SK-N-DZ (cell line): ENCODE results near the gene B3GAT2. TPM values are rescaled to one million over a fixed set of nuclear protein-coding genes. Genes with fewer than 3 reads are reported as not detected.
"Not testable (repeated sequence)": the region's sequence is repeated elsewhere in the genome, so short reads cannot be mapped to it uniquely, and the experiment has no call there.

Experiments
- DNase-seq: peaks from one replicate; pipeline ENCODE4 v3.0.0-alpha.2; 2015; ENCODE audit warnings: low spot score
- polyA plus RNA-seq, 2 experiments: library from polyadenylated mRNA; depleted of rRNA; stranded (reverse); fragments of >200 nt; gene quantifications; 2 replicates each; pipeline ENCODE4 v1.2.3, GENCODE V29; 2014

Gene B3GAT2
- 36.4 and 38.2 TPM in 2 replicates for polyA plus RNA-seq (2014; cell fraction: cytosol; rRNA removed)
- 52.2 and 56.1 TPM in 2 replicates for polyA plus RNA-seq (2014; cell fraction: nucleus; rRNA removed)

DNA sequence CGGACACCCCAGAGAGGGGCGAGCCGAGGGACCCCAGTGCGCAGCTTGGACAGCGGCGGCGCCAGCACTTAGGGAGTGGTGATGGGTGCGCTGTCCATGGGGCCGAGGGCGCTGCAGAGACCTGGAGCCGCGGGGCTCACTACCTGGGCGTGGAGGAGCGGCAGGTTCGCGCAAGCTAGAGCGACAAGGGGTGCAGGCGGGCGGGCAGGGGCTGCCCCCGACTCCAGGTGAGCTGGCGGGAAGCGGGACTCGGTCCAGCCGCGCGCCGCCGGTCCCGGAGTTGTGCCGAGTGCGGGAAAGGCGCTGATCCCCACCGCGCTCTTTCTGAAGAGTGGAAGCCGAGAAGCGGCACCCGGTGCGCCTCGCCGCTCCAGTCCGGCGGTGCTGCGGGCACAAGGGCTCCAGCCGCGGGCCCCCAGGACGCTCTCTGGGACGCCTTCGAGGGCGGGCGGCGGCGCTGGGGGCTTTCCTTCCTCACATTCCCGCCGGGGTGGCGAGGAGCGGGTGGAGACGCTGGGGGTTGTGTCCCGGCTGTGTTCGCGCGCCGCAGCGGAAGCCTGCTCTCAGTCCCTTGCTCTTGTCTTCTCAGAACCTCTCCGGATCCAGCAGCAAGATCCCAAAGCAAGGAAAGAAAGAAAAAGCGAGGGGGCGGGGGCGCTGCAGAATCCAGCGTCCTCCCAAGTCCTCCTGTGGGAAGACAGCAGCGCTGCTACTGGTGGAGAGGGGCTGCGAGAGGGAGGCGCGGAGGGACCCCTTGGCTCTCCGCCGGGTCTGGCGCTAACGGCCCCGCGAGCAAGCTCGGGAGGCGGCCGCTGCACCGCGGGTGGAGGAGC lies at the start of gene B3GAT2:
B3GAT2 (minus strand) TSS at position 610 of the 833 bp plus-strand sequence. CDS start 631 bp downstream, outside the sequence.
- peak; percentile 77 for DNase-seq

DNA sequence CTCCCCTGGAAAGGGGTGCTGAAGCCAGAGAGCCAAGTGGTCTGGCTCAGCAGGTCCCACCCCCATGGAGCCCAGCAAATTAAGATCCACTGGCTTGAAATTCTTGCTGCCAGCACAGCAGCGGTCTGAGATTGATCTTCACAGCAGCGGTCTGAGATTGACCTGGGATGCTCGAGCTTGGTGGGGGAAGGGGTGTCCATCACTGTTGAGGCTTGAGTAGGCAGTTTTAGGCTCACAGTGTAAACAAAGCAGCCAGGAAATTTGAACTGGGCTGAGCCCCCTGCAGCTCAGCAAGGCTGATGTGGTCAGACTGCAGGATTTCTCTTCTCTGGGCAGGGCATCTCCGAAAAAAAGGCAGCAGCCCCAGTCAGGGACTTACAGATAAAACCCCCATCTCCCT lies 41.3 kb upstream of the B3GAT2 start:
- peak; percentile 14 for DNase-seq

- DNase-seq, result no peak
Measured at GRCh38 chr6:70997379-70997778, 40.5 kb upstream of the B3GAT2 start.

GRCh38 chr6:70996106-70996505 lies 39.2 kb upstream of the B3GAT2 start:
- DNase-seq, result peak; percentile 84

DNA sequence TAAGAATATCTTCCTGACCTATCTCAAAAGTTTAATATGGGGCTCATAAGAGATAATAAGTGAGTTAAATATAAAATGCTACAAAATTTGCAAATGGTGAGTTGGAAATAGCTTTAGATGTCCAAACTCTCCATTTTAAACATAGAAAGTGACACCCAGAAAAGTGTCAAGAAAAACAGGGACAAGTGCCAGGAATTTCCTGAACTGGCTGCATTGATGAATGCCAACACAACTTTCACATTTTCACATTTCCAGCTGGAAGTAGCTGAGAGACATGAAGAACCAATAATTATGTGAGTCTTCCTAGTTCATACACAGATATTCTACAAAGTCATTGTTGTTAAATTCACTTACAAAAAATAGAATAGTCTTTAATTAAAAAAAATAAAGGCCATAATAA lies 38.6 kb upstream of the B3GAT2 start:
- DNase-seq, result no peak

GRCh38 chr6:70991253-70991652 lies 34.4 kb upstream of the B3GAT2 start:
- DNase-seq, result no peak

- no peak for DNase-seq
Measured at GRCh38 chr6:70985156-70985555, 28.3 kb upstream of the B3GAT2 start.

- peak; percentile 29 for DNase-seq
Measured at GRCh38 chr6:70982747-70983146, 25.9 kb upstream of the B3GAT2 start.

DNA sequence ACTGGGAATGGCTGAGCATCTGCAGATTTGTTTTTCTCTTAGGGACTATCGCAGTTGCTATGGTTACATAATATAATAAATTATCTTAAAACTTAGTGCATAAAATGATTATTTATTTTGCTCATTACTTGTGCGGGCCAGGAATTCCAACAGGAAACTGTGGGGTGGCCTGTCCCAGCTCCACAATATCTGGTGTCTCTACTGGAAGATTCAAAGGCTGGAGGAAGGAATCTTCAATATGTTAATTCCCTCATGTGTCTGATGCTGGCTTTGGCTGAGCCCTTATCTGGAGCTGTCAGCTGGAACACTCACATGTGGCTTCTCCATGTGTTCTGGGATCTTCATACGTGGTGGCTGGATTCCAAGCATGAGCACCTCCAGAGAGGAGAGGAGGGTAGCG lies 23.9 kb upstream of the B3GAT2 start:
- DNase-seq, result peak; percentile 70

DNA sequence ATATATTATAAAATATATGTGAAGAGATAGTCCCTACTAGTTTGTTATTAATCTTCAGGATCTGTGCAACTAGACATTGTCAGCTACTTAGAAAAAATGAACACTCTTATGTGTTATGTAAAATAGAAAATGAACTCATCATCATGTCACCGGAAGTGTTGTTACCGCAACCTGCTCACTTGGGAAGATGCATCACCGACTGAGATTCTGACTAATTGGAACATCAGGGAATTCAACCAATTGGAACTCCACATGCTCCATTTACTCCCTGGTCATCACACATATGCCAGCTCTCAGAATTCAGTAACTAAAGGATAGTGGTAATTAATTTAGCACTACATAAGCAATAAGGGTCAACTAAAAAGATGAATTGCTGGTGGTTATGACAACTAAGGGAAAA lies 16.7 kb upstream of the B3GAT2 start:
- no peak for DNase-seq

- DNase-seq, result no peak
Measured at GRCh38 chr6:70967049-70967448, 10.2 kb upstream of the B3GAT2 start.

GRCh38 chr6:70957284-70957617 lies 391 bp upstream of the B3GAT2 start:
- DNase-seq, result no peak

GRCh38 chr6:70956191-70956450 lies 739 bp downstream of the B3GAT2 start:
- no peak for DNase-seq

DNA sequence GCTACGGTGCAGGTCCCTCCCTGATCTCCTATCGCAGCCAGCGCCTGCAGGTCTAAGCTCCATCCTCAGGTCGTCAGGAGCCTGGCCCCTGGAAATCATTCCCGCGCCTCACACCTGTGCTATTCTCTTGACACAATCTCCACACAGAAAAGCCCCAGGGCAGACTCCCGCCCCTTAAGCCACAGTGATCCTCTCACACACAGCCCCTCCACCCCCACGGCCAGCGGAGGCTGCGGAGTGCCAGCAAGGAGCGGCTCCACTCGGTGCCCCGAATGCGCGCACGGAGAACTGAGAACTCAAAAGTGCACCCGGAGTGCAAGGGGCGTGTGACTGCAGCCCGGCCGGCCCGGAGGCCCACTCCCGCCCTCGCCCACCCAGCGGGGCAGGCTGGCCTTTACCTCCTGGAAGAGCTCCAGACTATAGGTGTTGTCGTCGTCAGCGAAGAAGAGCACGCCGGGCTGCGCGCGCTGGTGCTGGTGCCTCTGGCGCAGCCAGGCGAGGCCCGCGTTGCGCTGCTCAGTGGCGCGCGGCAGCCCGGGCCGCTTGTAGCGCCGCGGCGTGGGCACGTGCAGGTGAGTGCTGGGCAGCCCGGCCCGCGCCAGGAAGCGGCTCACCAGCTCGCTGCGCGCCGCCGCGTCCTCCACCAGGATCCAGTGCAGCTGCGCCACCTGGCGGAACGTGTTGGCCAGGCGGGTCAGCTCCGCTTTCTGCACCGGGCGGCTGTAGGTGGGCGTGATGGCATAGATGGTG lies 1.2 kb downstream of the B3GAT2 start:
- DNase-seq, result peak; percentile 87

DNA sequence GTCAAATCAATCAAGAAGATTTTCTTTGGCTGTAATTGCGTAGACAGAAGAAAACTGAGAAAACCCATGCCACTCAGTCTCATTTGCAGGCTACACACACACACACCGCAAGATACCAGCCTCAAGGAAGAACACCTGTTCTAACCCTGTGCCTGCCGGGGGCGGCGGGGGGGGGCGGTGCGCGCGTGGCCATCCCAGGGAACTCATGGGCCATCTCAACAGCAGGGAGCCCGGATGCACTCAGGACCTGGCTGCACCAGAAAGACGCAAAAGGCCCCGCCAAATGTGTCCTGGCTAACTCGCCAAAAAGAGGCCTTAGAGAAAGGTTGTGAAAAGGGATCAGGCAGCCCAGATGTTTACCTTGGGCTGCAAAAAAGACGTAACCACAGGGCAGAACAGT lies 2.1 kb downstream of the B3GAT2 start:
- DNase-seq, result peak; percentile 37

DNA sequence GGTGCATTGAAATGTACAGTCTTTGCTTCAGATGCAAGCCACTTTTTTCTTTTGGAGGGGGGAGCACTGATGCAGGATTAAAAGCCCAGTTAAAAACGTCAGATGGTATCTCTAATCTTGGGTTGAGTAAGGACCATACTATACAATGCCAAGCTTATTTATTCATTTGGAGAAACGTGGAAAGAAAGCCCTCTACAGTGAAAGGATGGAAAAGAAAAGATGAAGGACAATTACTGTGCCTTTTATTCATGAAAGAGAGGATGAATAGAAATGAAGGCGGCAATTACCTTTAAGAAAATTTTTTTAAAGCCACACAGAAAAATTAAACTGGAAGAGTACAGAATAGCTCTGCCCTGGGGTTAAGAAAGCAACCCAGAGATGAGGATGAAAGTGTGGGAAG lies 2.7 kb downstream of the B3GAT2 start:
- no peak for DNase-seq

GRCh38 chr6:70952608-70953165 lies 4.2 kb downstream of the B3GAT2 start:
- DNase-seq, result peak; percentile 81

DNA sequence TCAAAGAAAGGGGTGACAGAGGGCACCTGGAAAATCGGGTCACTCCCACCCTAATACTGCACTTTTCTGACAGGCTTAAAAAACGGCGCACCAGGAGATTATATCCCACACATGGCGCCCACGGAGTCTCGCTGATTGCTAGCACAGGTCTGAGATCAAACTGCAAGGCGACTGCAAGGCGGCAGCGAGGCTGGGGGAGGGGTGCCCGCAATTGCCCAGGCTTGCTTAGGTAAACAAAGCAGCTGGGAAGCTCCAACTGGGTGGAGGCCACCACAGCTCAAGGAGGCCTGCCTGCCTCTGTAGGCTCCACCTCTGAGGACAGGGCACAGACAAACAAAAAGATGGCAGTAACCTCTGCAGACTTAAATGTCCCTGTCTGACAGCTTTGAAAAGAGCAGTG lies 12.5 kb downstream of the B3GAT2 start:
- DNase-seq, result not testable (repeated sequence)

- DNase-seq, result no peak
Measured at GRCh38 chr6:70933853-70934252, 23.0 kb downstream of the B3GAT2 start.

DNA sequence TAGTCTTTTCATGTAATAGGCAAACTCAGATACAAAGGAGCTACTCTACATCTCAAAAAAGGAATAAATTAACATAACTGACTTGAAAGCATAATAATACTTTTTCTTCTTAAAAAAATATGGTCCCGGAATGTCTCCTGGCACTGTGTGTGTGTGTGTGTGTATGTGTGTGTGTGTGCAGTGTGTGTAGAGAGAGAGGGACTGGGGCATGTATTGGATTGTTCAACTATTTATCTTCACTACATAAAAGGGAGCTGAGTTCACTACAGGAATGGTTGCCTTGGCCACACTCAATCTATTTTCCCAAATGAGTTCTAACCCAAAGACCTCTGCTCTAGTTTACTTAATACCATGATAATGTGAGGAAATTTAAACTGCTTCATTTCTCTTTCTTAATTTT lies 51.1 kb downstream of the B3GAT2 start:
- DNase-seq, result no peak

- no peak for DNase-seq
Measured at GRCh38 chr6:70903665-70904452, 53.0 kb downstream of the B3GAT2 start.

DNA sequence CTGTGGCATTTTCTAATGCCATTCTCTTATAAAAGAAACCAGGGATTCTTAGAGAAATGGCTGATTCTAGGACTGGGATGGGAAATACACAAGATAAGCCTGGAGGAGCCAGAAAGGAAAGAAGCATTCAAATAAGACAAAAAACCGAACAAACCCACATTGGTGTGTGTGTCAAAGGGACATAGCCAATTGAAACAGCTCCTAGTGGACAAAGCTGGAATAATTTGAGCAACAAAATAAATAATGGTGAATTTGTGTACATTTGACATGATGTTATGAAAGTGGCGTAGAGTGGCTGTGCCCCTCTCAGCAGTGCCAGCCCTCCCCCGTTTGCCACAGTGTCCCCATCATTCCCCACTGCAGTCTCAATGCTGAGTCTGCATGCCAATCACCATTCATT lies 55.5 kb downstream of the B3GAT2 start:
- no peak for DNase-seq
